Spleen (tissue), 11 donors: Measurements from ENCODE around the gene GPR27. TPM values are rescaled to one million over a fixed set of nuclear protein-coding genes. Genes with fewer than 3 reads are reported as not detected.
A peak's percentile ranks its signal among the peaks of the same experiment; 100 is the strongest.

Experiments
- DNase-seq: peaks from one replicate; pipeline ENCODE4 v3.0.0-alpha.2; 2020
- H3K27ac ChIP-seq, 8 donors: fragments of 200-600 bp; sonication (generic) in 7 of 8; 1 replicate in 4 of 8; 2 replicates in 4 of 8; pipeline versions ENCODE4 v1.5.0 to v1.8.0; 2016 to 2021; ENCODE audit warnings: inconsistent platforms in 4 of 8, mild to moderate bottlenecking in 4 of 8, moderate library complexity in 1 of 8
- H3K27me3 ChIP-seq, 7 donors: fragments of 200-600 bp; sonication (generic) in 6 of 7; replicated peaks in 1 of 7; 1 replicate in 4 of 7; 2 replicates in 3 of 7; pipeline versions ENCODE4 v1.5.0 to v1.8.0; 2016 to 2021; ENCODE audit warnings: inconsistent platforms in 3 of 7, mild to moderate bottlenecking in 1 of 7
- H3K36me3 ChIP-seq, 6 donors: fragments of 200-600 bp; sonication (generic) in 5 of 6; 1 replicate in 4 of 6; 2 replicates in 2 of 6; pipeline versions ENCODE4 v1.5.0 to v1.8.0; 2016 to 2021; ENCODE audit warnings: inconsistent platforms in 2 of 6
- H3K4me1 ChIP-seq, 6 donors: fragments of 200-600 bp; sonication (generic) in 5 of 6; 1 replicate in 3 of 6; 2 replicates in 3 of 6; pipeline versions ENCODE4 v1.5.0 to v1.8.0; 2016 to 2021; ENCODE audit warnings: inconsistent platforms in 3 of 6
- H3K4me3 ChIP-seq, 8 donors: fragments of 200-600 bp; sonication (generic) in 7 of 8; 1 replicate in 4 of 8; 2 replicates in 4 of 8; pipeline versions ENCODE4 v1.5.0 to v1.8.0; 2016 to 2021; ENCODE audit warnings: inconsistent platforms in 4 of 8, mild to moderate bottlenecking in 4 of 8, moderate library complexity in 2 of 8
- H3K9me3 ChIP-seq, 8 donors: fragments of 200-600 bp; sonication (generic) in 7 of 8; 1 replicate in 4 of 8; 2 replicates in 4 of 8; pipeline versions ENCODE4 v1.5.0 to v1.8.0; 2016 to 2021; ENCODE audit warnings: inconsistent platforms in 4 of 8
- POLR2A ChIP-seq, 3 donors: fragments of 450-650 bp; IDR thresholded peaks; one replicate each; pipeline ENCODE4 v1.5.1; 2017; ENCODE audit warnings: antibody characterized with exemption in 3 of 3, mild to moderate bottlenecking in 1 of 3
- POLR2AphosphoS5 ChIP-seq, 3 donors: sonication (generic); formaldehyde crosslinking; IDR thresholded peaks; one replicate each; pipeline ENCODE4 v1.5.1; 2017; ENCODE audit warnings: antibody characterized with exemption in 3 of 3
- WGBS, 5 donors: extraction: QIAGEN DNeasy Blood & Tissue Kit in 3 of 5; methylation state at CpG; one replicate each; pipeline versions ENCODE4 v1.1.5 to v1.1.7; 2013 to 2018; 5-methylcytosine and 5-hydroxymethylcytosine counted together
- intact Hi-C: fragments of 100-400 bp; cut with DNase I; formaldehyde crosslinking; loops from one replicate; pipeline ENCODE4 v1.15.0; 2023; ENCODE audit warnings: low total_unique reads
- polyA plus RNA-seq, 3 donors: library from polyadenylated mRNA; stranded (reverse); fragments of 200-250 nt; gene quantifications; one replicate each; pipeline ENCODE4 v1.2.1, GENCODE V29; 2013
- total RNA-seq, 7 donors: library from RNA; depleted of rRNA in 3 of 7; stranded (reverse); fragments of >200 nt in 3 of 7; fragmentation: NEBNext Ultra II Directional in 4 of 7; extraction: Animal tissue kit (Norgen Biotek cat#: 25700) in 4 of 7; gene quantifications; one replicate each; pipeline versions ENCODE4 v1.1.0 to v1.2.1, GENCODE V29; 2016 to 2021
- TF ChIP-seq, protein P1 (sequence below), 11 experiments: fragments of 200-600 bp in 7 of 11; fragments of 450-650 bp in 4 of 11; sonication (generic) in 4 of 11; IDR thresholded peaks in 8 of 11; conservative IDR thresholded peaks in 3 of 11; 1 replicate in 7 of 11; 2 replicates in 4 of 11; pipeline versions ENCODE4 v1.4.0 to v1.8.0; 2016 to 2021; ENCODE audit warnings: antibody characterized with exemption in 11 of 11, inconsistent platforms in 4 of 11, mild to moderate bottlenecking in 1 of 11
- donor health status: healthy with polysubstance abuse.
- donor health status: DM: no; HTN: no; CAD: no; lungs with moderate emphysema.
- donor health status: DM: no; HTN: no; CAD: no.
- donor health status: Bipolar disorder and iron deficiency.
- donor health status: healthy.
- donor health status: DM: no; HTN: no; CAD: no.
- donor health status: DM: yes; HTN: yes; CAD: no.

The GPR27 gene
- total and polyA plus RNA-seq, 10 donors, result 0.37 to 15.3 (median 6.6) TPM

DNA sequence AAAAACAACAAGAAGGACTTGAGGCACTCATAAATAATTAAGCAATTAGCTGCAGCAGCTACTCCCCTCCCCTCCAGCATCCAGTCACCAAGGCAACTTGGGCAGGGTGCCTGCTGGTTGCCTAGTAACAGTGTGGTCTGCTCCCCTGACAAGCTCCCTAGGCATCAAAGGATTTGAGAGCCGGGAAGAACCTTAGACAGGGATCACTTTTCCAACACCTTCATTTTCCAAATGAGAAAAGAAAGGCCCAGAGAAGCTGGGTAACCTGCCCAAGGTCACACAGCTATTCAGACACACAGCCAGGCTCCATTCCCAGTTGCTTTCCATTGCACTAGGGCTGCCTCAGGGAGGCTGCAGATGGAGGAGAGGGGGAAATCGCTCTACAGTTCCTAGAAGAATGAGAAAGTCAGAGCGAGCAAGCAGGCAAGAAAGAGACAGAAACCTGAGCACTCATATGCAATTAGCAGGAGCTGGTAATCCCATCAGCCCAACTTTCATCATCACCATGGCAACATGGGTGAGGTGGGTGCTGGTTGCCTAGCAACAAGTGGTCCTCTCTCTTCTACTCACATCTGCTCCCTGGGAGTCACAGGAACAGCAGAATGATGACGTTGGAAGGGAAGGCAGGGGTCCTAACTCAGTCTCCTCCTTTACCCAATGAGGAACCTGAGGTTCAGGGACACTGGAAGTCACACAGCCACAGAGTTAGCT lies 24.9 kb upstream of the GPR27 start:
- intact Hi-C loops, result loop anchor here (5.0 kb wide), 1 partner anchor 1094 kb away; no protein-coding TSS in a partner anchor
- Histone ChIP-seq H3K4me1 (peaks cover 7 to 50% (median 36%) of the 10 kb centered on the region in 6 donors), H3K9me3 (no peaks in the 10 kb centered on the region), H3K27me3 (no peaks in the 10 kb centered on the region), H3K4me3 (no peak overlapping the region), H3K36me3 (no peaks in the 10 kb centered on the region), H3K27ac (peak overlapping the region in 2 of 8 donors; percentile 36 to 58)
- DNase-seq, result no peak
- TF ChIP-seq POLR2A (IDR thresholded peaks at IDR 0.05) (no peak), POLR2AphosphoS5 (IDR thresholded peaks at IDR 0.05) (no peak)
- TF ChIP-seq, protein P1, sequence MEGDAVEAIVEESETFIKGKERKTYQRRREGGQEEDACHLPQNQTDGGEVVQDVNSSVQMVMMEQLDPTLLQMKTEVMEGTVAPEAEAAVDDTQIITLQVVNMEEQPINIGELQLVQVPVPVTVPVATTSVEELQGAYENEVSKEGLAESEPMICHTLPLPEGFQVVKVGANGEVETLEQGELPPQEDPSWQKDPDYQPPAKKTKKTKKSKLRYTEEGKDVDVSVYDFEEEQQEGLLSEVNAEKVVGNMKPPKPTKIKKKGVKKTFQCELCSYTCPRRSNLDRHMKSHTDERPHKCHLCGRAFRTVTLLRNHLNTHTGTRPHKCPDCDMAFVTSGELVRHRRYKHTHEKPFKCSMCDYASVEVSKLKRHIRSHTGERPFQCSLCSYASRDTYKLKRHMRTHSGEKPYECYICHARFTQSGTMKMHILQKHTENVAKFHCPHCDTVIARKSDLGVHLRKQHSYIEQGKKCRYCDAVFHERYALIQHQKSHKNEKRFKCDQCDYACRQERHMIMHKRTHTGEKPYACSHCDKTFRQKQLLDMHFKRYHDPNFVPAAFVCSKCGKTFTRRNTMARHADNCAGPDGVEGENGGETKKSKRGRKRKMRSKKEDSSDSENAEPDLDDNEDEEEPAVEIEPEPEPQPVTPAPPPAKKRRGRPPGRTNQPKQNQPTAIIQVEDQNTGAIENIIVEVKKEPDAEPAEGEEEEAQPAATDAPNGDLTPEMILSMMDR (IDR thresholded peaks at IDR 0.05 in 8 of 11, conservative IDR thresholded peaks at IDR 0.05 in 3 of 11), result no peak
- 75 to 86% (median 82%) methylated on average over 4 of the region's 4 CpGs for WGBS, 5 donors

DNA sequence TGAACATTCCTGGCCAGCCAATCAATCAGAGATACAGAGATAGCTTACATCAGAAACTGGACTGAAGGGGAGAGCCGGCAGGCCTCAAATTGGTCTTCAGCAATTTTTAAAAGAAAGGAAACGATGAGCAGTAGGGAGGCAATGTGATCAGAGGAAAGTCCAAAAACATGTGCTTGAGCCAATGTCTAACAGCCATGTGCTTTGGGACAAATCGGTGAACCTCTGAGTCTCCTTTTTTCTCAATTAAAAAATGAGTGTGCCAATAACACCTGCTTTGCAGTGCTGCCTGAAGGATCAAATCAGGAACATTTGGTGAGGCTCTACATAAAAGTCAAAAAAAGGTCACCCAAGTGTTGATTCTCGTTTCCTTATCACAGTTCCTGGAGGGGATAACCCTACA lies 21.0 kb upstream of the GPR27 start:
- Histone ChIP-seq H3K9me3 (peaks cover 0 to 6% (median 0%) of the 10 kb centered on the region in 8 donors), H3K36me3 (no peaks in the 10 kb centered on the region), H3K4me3 (no peak overlapping the region), H3K27me3 (no peaks in the 10 kb centered on the region), H3K4me1 (peaks cover 4 to 24% (median 15%) of the 10 kb centered on the region in 6 donors), H3K27ac (peak overlapping the region in 2 of 8 donors; percentile 25 to 44)
- no peak for TF ChIP-seq POLR2A (IDR thresholded peaks at IDR 0.05)
- no peak for TF ChIP-seq POLR2AphosphoS5 (IDR thresholded peaks at IDR 0.05)
- TF ChIP-seq, protein P1 (IDR thresholded peaks at IDR 0.05 in 8 of 11, conservative IDR thresholded peaks at IDR 0.05 in 3 of 11), result no peak
- intact Hi-C loops, result no loop called here
- no peak for DNase-seq
- 79 to 86% (median 85%) methylated on average over 4 of the region's 4 CpGs for WGBS, 5 donors

DNA sequence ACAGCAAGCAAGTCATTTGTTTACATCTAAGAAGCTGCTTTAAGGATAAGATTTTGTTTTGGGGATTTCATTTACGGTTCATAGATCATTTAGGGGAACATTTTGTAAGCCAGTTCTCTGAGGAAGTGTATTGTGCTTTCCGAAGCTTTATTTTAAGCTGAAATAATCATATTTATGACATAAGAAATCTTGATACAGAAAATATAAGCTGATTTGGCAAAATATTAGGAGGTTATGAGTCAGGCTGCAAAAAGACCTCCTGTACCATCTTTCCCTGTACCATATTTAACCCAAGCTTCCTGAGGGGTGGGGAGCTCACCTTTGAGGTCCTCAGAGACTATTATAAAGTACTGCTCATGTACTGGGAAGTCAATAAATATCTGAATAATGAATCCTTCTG lies 20.3 kb upstream of the GPR27 start:
- TF ChIP-seq POLR2AphosphoS5 (IDR thresholded peaks at IDR 0.05), result no peak
- TF ChIP-seq, protein P1 (IDR thresholded peaks at IDR 0.05 in 8 of 11, conservative IDR thresholded peaks at IDR 0.05 in 3 of 11), result no peak
- no peak for TF ChIP-seq POLR2A (IDR thresholded peaks at IDR 0.05)
- Histone ChIP-seq H3K27me3 (no peaks in the 10 kb centered on the region), H3K27ac (peak overlapping the region in 2 of 8 donors; percentile 25 to 44), H3K4me1 (peaks cover 4 to 24% (median 15%) of the 10 kb centered on the region in 6 donors), H3K9me3 (peaks cover 0 to 11% (median 0%) of the 10 kb centered on the region in 8 donors), H3K4me3 (no peak overlapping the region), H3K36me3 (no peaks in the 10 kb centered on the region)
- intact Hi-C loops, result no loop called here
- no peak for DNase-seq
- WGBS, 5 donors, result 86 to 96% (median 94%) methylated on average over 2 of the region's 2 CpGs

DNA sequence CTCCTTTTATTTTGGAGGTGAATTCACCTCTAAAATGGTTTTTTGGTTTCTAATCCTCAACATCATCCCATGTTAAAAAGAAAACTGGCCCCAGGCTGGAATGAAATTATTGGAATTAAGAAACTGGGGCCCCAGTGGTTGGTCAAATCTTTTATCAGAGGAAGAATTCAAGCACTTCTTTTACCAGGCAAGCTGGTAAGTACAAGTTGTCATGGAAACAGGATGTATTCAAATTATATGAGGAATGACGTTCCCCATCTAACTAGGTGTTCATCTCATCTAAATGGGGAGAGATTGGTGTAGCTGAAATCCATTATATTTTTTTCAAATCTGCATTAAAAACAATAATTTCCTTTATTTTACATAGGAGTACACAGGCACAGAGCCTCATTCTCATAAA lies 18.8 kb upstream of the GPR27 start:
- H3K9me3 ChIP-seq, result peaks cover 0 to 11% (median 0%) of the 10 kb centered on the region in 8 donors
- TF ChIP-seq, protein P1 (IDR thresholded peaks at IDR 0.05 in 8 of 11, conservative IDR thresholded peaks at IDR 0.05 in 3 of 11), result no peak
- TF ChIP-seq POLR2A (IDR thresholded peaks at IDR 0.05), result peak in 1 of 3 donors; percentile 10
- TF ChIP-seq POLR2AphosphoS5 (IDR thresholded peaks at IDR 0.05), result no peak
- WGBS, 5 donors, result 60 to 67% (median 63%) methylated on average over 1 of the region's 1 CpG
- DNase-seq, result no peak
- no peaks in the 10 kb centered on the region for H3K36me3 ChIP-seq
- peaks cover 3 to 9% (median 5%) of the 10 kb centered on the region in 6 donors for H3K4me1 ChIP-seq
- intact Hi-C loops, result no loop called here
- no peak overlapping the region for H3K27ac ChIP-seq
- H3K27me3 ChIP-seq, result no peaks in the 10 kb centered on the region
- no peak overlapping the region for H3K4me3 ChIP-seq
